8988T (cell line): ENCODE data around the gene PAX2.

Source experiments
- DNase-seq: peaks from one replicate; pipeline ENCODE4 v3.0.0; 2011

The PAX2 gene

GRCh38 chr10:100761191-100761590 is 15.8 kb downstream of the PAX2 start:
- no peak for DNase-seq

- DNase-seq = no peak
These were observed 17.8 kb downstream of the PAX2 start for GRCh38 chr10:100763043-100763747.

GRCh38 chr10:100766693-100767421 is 21.5 kb downstream of the PAX2 start:
- DNase-seq = no peak

- DNase-seq = no peak
These were observed 22.0 kb downstream of the PAX2 start for GRCh38 chr10:100767422-100767775.

GRCh38 chr10:100769481-100769880 is 24.1 kb downstream of the PAX2 start:
- DNase-seq = no peak

- DNase-seq = no peak
These were observed 28.3 kb downstream of the PAX2 start for GRCh38 chr10:100773646-100774045.

- no peak for DNase-seq
These were observed 28.8 kb downstream of the PAX2 start for GRCh38 chr10:100774223-100774622.

GRCh38 chr10:100774876-100775275 is 29.5 kb downstream of the PAX2 start:
- no peak for DNase-seq

- DNase-seq = no peak
These were observed 30.0 kb downstream of the PAX2 start for GRCh38 chr10:100775386-100775785.

- no peak for DNase-seq
These were observed 30.5 kb downstream of the PAX2 start for GRCh38 chr10:100775871-100776270.

- DNase-seq = no peak
These were observed 31.3 kb downstream of the PAX2 start for GRCh38 chr10:100776671-100777070.

- DNase-seq = no peak
These were observed 33.9 kb downstream of the PAX2 start for GRCh38 chr10:100779329-100779728.

- no peak for DNase-seq
These were observed 34.9 kb downstream of the PAX2 start for GRCh38 chr10:100780324-100780723.

GRCh38 chr10:100781145-100781665 is 35.8 kb downstream of the PAX2 start:
- no peak for DNase-seq

GRCh38 chr10:100782461-100783244 is 37.3 kb downstream of the PAX2 start:
- no peak for DNase-seq

GRCh38 chr10:100784126-100784525 is 38.7 kb downstream of the PAX2 start:
- no peak for DNase-seq

GRCh38 chr10:100786591-100786990 is 41.2 kb downstream of the PAX2 start:
- DNase-seq = no peak

GRCh38 chr10:100788002-100788903 is 42.9 kb downstream of the PAX2 start:
- DNase-seq = no peak

GRCh38 chr10:100790761-100791208 is 45.4 kb downstream of the PAX2 start:
- no peak for DNase-seq

GRCh38 chr10:100791369-100792058 is 46.1 kb downstream of the PAX2 start:
- no peak for DNase-seq

- no peak for DNase-seq
These were observed 47.2 kb downstream of the PAX2 start for GRCh38 chr10:100792574-100792973.

- DNase-seq = no peak
These were observed 47.7 kb downstream of the PAX2 start for GRCh38 chr10:100793055-100793454.
